HG02798 (cell line): ENCODE measurements around the gene TMEM132A.
"Not testable (repeated sequence)": the region's sequence is repeated elsewhere in the genome, so short reads cannot be mapped to it uniquely, and the experiment has no call there.

Experiments
- ATAC-seq: cut with Tn5 transposase; IDR thresholded peaks from one replicate; pipeline ENCODE4 v1.9.1; 2021; ENCODE audit warnings: mild to moderate bottlenecking; ENCODE audit not compliant: unreplicated experiment, poor library complexity

TMEM132A gene

DNA sequence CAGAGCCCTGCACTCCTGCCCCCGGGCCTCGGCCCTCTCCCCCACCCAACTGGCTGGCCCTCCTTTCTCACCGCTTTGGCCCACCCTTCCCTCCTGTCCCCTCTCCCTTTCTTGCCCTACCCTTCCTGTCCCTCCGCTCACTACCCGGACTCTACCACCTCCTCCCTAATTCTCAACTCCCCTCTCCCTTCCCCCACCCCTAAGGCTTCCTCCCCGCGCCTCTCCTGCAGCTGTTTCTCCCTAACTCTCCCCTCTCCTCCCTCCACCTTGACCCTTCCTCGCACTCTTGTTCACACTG is 27.3 kb downstream of the TMEM132A start:
- no peak for ATAC-seq

GRCh38 chr11:60951904-60952741 is 27.9 kb downstream of the TMEM132A start, which contains the start of gene SLC15A3:
Gene SLC15A3 (minus strand): TSS chr11:60952176. CDS start chr11:60951551, 625 bp downstream.
- peak; percentile 73 for ATAC-seq

GRCh38 chr11:60952742-60953170 is 28.5 kb downstream of the TMEM132A start:
- ATAC-seq, result no peak

- ATAC-seq, result no peak
Measured at GRCh38 chr11:60953781-60954180, 29.5 kb downstream of the TMEM132A start.

DNA sequence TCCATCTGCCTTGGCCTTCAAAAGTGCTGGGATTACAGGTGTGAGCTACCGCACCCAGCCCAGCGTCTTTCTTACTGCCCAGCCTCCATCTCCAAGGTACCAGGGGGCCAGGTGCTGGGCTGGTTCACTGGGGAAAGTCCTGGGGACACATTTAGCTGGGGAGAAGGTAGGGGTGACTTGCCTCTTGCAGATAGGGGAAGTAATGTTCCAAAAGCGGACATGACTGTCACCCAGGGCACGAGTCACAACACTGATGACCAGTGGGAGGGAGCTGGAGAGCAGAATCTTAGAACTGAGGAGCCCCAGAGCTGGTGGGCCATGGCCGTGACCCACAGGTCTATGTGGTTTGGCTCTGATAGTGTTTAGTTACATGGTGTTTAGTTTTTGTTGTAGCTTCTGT is 30.2 kb downstream of the TMEM132A start:
- no peak for ATAC-seq

DNA sequence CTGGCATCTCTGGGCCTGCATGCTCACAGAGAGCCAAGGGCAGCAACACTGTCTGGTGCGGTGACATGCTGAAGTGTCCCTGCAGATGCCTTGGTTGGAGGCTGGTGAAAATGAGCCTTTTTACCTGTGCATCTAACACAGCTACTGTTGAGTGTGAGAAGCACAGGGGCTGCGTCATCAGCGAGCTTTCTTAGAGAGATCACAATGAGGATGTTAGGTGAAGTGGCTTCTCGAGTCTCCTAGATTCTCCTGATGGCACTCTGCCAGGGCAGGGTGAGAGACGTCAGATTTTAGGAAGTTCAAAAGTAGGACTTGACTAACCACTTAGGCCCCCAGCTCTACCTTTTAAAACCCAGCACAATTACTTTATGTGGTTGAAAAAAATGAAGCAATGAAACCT is 31.3 kb downstream of the TMEM132A start:
- no peak for ATAC-seq

DNA sequence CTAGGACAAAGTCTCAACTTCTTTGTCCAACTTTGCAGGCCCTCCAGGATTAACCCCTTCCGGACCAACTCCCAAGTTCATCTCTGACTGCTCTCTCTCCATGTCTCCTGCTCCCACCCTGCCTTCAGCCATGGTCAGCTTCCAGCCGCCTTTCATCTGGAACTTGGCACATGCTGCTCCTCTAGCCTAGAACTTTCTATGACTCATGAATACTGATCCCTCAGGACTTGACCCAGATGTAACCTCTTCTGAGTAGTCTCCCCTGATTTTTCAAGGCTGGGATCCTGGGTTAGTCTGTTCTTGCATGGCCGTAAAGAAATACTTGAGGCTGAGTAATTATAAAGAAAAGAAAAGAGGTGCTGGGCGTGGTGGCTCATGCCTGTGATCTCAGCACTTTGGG is 32.9 kb downstream of the TMEM132A start:
- no peak for ATAC-seq

- no peak for ATAC-seq
Measured at GRCh38 chr11:60959431-60959830, 35.2 kb downstream of the TMEM132A start.

GRCh38 chr11:60960405-60960804 is 36.1 kb downstream of the TMEM132A start:
- ATAC-seq, result no peak

DNA sequence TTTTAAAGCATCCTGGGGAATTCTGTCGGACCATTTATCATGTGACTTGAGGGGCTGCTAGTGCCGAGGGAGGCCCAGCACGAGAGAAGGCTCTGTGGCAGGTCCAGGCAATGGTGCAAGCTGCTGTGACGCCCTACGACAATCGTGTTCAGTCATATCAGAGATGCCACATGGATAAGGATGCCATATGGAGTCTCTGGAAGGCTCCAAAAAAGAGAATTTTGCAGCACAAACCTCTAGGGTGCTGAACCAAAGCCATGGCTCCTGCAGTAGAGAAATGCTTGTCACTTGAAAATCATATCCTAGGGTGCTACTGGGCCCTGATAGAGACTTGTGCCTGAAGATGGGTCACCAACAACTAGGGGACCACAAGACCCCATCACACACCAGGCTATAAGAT is 40.5 kb downstream of the TMEM132A start:
- no peak for ATAC-seq

DNA sequence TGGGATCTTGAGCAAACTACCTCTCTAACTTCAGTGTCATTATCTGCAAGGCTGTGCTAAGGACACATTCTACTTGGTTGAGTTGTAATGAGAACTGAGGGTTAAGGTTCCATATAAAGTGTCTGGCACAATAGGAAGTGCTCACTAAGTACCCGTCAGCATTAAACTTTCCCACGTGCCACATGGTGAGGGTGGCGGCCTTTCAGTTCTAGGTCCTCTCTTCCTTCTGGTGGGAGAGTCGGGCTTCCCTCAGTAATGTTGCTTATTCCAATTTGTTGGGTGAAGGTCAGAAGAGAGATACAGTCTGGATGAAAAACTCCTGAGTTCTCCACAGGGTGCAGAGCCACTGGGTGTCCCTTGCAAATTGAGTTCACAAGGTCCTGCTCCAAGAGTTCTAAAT is 42.6 kb downstream of the TMEM132A start:
- no peak for ATAC-seq

- ATAC-seq, result no peak
Measured at GRCh38 chr11:60968223-60968622, 44.0 kb downstream of the TMEM132A start.

- peak; percentile 69 for ATAC-seq
Measured at GRCh38 chr11:60970369-60970774, 46.1 kb downstream of the TMEM132A start.

DNA sequence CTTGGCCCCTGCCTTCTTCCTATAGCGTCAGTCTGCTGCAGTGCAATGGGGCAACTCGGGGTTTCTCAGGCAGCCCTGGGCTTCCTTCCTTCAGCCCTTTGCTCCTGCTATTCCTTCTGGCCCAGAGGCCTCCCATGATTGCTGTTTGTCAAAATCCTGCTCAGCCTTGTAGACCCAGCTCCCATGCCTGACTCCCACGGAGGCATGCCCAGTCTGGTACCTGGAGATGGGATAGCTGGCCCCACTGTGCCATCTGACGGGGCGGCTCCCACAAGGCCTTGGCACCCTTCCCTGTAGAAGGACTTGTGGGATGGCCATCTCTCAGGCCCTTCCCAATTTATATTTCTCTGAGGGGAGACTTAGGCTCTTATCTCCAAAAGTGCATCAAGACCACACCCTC is 46.6 kb downstream of the TMEM132A start:
- no peak for ATAC-seq

DNA sequence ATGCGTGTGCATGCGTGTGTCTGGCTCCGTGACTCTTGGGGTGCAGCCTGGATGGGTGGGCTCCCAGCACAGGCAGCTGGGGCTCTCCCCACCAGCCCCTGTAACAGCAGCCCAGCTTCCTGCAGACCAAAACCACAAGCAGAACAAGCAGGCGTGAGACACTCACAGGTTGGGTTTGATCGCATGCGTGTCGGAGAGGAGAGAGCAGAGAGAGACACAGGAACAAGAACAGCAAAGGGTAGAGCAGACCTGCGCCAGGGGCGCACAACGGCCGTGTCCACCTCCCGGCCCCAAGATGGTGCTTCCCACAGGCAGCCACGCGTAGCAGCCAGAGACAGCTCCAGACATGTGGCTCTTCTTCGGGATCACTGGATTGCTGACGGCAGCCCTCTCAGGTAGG is 47.3 kb downstream of the TMEM132A start, which contains the start of gene CD6:
TSS of gene CD6 (plus strand) at position 161 of the 400 bp plus-strand sequence. CDS start at position 347, 186 bp downstream.
- ATAC-seq, result no peak

DNA sequence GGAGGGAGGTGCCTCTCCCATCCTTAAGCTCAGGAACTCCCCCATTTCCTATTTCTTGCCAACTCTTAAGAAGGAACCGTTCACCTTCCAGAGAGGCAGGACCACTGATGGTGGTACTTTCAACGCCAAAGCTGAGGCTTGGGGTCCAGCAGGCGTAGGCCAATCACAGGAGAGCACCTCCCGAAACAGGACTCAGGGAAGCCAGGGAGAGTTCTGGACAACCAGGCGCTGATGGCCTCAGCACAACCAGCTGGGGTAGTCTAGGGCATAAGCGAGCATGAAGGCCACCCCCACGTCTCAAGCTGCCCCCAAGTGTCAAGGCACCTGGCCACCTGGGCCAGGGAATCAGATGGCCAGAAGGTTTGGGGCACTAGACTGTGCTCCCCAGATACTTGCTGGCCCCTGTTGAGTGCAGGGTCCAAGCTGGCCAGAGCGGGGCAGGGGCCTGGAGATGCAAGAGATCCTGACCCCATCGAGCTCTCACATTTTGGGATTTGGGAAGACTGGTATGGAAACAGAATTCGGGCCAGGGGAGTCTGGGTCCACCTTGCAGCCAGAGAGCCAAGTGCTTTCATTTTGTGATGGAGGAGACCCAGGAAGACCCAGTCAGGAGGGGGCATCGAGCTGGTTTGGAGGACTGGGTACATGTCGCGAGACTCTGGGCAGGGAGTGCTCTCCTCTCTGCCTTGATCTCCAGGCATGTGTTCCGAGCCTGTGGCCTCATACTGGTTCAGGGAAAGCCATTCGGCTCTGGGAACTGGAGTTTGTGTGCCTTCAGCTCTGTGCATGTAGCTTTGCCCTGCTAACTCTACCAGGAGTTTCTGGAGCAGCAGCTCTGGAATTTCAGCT is 48.1 kb downstream of the TMEM132A start:
- no peak for ATAC-seq

DNA sequence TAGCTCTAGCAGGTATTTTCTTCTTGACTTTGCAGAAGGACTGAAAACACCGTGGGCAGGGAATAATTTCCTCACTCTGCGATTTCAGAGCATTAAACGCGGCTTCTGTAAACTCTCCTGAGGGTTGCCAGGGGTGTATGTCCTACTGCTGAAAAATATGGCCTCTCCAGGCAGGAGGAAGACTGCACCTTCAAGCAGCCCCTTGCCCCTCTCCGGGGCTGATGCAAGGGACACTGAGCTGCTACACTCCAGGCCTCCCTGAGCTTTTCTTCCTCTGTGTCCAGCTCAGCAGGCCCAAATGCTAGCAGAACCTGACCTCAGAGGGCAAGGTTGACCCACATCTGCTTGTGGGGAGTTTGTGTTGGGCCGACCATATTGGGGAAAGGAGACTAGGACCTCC is 49.4 kb downstream of the TMEM132A start:
- no peak for ATAC-seq

GRCh38 chr11:60974316-60974715 is 50.1 kb downstream of the TMEM132A start:
- ATAC-seq, result not testable (repeated sequence)

DNA sequence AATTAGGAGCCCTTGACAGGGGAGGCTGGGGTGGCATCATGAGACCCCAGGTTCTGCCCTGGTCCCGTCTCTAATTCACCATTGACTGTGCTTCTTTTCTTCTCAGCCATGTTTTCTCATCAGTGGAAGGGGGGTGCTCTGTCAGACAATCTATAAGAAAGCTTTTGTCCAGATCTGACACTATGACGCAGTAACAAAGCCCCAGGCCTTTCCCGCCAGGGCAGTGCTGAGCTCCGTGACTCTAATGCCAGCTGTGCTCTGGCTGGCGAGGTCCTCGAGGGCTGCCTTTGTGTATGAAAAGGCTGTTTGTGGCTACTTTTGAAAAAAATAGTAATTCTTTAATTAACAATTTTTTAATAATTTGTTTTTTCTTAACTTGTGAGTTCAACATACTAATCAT is 50.5 kb downstream of the TMEM132A start:
- no peak for ATAC-seq

DNA sequence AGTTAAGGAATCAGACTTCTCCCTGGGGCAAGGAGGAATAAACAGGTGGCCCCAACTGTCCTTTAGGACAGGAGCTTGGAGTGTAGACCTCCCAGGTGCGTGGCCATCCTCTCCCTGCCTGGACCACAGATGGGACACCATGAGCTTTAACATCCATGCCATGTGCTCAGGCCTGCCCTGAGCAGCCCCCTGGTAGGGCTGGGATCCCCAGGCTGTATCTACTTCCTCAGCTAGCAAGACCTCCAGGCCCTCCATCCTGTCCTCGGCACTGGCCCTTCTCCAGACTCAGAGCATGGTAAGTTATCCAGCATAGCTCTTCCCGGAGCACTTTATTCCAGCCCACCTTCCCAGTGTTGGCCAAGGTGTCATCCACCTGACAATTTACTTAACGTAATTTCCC is 53.0 kb downstream of the TMEM132A start:
- no peak for ATAC-seq

DNA sequence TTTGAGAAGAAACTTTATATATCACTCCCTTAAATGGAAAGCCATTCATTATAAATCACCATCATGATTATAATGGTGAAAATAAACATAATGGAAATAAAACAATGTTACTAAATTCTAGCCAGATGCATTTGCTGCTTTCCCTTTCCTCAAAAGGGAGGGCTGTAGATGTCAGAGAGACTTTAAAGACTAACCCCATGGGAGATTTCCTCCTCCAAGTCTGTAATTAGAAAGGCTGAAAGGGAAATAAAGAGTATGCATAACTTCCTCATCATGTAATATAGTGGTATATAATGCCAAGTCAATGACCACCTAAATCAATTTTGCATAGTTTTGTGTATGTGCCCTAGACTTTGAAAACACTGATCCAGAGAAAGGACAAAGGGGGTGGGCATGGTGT is 53.6 kb downstream of the TMEM132A start:
- no peak for ATAC-seq
